WTC11 (cell line): Measurements from ENCODE around the gene GH2. TPM values are rescaled to one million over a fixed set of nuclear protein-coding genes. Genes with fewer than 3 reads are reported as not detected.

Source experiments
- CREM ChIP-seq: sonication (generic); formaldehyde crosslinking; IDR thresholded peaks from 2 replicates; pipeline ENCODE4 v1.8.1; 2022; ENCODE audit warnings: mild to moderate bottlenecking, missing genetic modification reagents, moderate library complexity
- ELF4 ChIP-seq: sonication (generic); formaldehyde crosslinking; IDR thresholded peaks from 2 replicates; pipeline ENCODE4 v1.8.1; 2022; ENCODE audit warnings: low read depth, mild to moderate bottlenecking, moderate library complexity, missing genetic modification reagents
- ESRRA ChIP-seq: sonication (generic); formaldehyde crosslinking; IDR thresholded peaks from 2 replicates; pipeline ENCODE4 v1.8.1; 2022; ENCODE audit warnings: mild to moderate bottlenecking, missing genetic modification reagents, borderline replicate concordance
- GRHL2 ChIP-seq: fragments of 250-450 bp; sonication (Bioruptor Pico); IDR thresholded peaks from 2 replicates; pipeline ENCODE4 v1.8.0; 2022; ENCODE audit warnings: mild to moderate bottlenecking, moderate library complexity; ENCODE audit not compliant: insufficient replicate concordance, severe bottlenecking
- NR1H2 ChIP-seq: sonication (generic); formaldehyde crosslinking; IDR thresholded peaks from 2 replicates; pipeline ENCODE4 v1.9.0; 2021; ENCODE audit warnings: mild to moderate bottlenecking, moderate library complexity, missing genetic modification reagents
- NR3C1 ChIP-seq: sonication (generic); formaldehyde crosslinking; conservative IDR thresholded peaks from 2 replicates; pipeline ENCODE4 v1.8.1; 2023; ENCODE audit warnings: low read depth, mild to moderate bottlenecking, missing genetic modification reagents
- PRRX2 ChIP-seq: fragments of 250-450 bp; sonication (Bioruptor Pico); IDR thresholded peaks from 2 replicates; pipeline ENCODE4 v1.8.0; 2021; ENCODE audit warnings: mild to moderate bottlenecking
- ZNF416 ChIP-seq: fragments of 250-450 bp; sonication (Bioruptor Pico); IDR thresholded peaks from 2 replicates; pipeline ENCODE4 v1.9.0; 2021; ENCODE audit warnings: mild to moderate bottlenecking, inconsistent platforms
- total RNA-seq: library from RNA; stranded (reverse); gene quantifications from 3 replicates; pipeline ENCODE4 v1.2.3, GENCODE V29; 2021
- TF ChIP-seq, protein P1 (sequence below): fragments of 250-450 bp; sonication (Bioruptor Pico); IDR thresholded peaks from 2 replicates; pipeline ENCODE4 v1.9.0; 2021; ENCODE audit warnings: mild to moderate bottlenecking, borderline replicate concordance
- TF ChIP-seq, protein P2 (sequence below): sonication (generic); formaldehyde crosslinking; IDR thresholded peaks from 2 replicates; pipeline ENCODE4 v1.8.1; 2022; ENCODE audit warnings: low read depth, missing genetic modification reagents, borderline replicate concordance
- TF ChIP-seq, protein P3 (sequence below): sonication (generic); formaldehyde crosslinking; IDR thresholded peaks from 2 replicates; pipeline ENCODE4 v1.8.0; 2022; ENCODE audit warnings: mild to moderate bottlenecking, missing genetic modification reagents
- TF ChIP-seq, protein P4 (sequence below): sonication (generic); formaldehyde crosslinking; IDR thresholded peaks from 2 replicates; pipeline ENCODE4 v1.8.0; 2022; ENCODE audit warnings: mild to moderate bottlenecking, missing genetic modification reagents
- TF ChIP-seq, protein P5 (sequence below): sonication (generic); formaldehyde crosslinking; IDR thresholded peaks from 2 replicates; pipeline ENCODE4 v1.8.1; 2023; ENCODE audit warnings: mild to moderate bottlenecking, missing genetic modification reagents, borderline replicate concordance

The GH2 gene
- total RNA-seq, 1 experiment from 2014 or later = 0.35 TPM

DNA sequence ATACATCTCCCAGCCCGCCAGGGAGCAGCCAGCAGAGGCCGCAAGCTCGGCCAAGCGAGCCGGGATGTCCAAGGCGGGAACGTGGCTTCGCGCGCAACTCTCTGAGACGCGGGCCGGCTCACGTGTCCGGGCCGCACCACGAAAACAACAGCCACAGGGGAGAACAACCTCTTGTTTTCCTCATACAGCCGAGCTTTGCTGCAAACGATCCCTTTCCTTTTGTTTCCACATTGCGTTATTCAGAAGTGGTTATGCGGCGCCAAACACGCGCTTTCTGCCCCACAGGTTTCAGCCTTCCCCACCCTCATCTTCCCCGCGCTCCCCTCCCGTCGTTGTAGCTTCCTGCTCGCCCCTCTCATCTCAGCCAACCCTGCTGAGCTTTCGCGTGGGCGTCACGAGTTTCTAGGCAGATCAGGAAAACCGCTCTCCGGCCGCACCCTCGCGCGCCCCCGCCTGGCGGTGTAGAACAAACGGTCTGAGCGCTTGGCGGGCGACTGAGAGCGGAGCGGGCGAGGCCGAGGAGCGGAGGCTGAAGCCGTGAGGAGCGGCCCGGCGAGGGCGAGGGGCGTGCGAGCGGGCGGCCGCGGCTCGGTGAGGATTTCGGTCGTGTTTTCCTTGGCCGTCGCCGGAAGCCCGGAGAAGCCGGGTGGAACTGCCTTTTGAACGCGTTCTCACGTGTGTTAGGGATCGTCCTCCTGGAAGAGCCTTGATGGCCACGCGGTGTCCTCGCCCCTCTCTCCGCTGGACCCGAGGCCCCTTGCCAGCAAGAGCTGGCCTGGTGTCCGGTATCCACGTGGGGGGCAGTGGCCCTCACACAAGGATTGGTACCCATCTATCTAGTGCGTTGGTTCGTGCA lies 32.7 kb downstream of the GH2 start (continued):
- TF ChIP-seq, protein P1, sequence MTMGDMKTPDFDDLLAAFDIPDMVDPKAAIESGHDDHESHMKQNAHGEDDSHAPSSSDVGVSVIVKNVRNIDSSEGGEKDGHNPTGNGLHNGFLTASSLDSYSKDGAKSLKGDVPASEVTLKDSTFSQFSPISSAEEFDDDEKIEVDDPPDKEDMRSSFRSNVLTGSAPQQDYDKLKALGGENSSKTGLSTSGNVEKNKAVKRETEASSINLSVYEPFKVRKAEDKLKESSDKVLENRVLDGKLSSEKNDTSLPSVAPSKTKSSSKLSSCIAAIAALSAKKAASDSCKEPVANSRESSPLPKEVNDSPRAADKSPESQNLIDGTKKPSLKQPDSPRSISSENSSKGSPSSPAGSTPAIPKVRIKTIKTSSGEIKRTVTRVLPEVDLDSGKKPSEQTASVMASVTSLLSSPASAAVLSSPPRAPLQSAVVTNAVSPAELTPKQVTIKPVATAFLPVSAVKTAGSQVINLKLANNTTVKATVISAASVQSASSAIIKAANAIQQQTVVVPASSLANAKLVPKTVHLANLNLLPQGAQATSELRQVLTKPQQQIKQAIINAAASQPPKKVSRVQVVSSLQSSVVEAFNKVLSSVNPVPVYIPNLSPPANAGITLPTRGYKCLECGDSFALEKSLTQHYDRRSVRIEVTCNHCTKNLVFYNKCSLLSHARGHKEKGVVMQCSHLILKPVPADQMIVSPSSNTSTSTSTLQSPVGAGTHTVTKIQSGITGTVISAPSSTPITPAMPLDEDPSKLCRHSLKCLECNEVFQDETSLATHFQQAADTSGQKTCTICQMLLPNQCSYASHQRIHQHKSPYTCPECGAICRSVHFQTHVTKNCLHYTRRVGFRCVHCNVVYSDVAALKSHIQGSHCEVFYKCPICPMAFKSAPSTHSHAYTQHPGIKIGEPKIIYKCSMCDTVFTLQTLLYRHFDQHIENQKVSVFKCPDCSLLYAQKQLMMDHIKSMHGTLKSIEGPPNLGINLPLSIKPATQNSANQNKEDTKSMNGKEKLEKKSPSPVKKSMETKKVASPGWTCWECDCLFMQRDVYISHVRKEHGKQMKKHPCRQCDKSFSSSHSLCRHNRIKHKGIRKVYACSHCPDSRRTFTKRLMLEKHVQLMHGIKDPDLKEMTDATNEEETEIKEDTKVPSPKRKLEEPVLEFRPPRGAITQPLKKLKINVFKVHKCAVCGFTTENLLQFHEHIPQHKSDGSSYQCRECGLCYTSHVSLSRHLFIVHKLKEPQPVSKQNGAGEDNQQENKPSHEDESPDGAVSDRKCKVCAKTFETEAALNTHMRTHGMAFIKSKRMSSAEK (CRISPR knock-in tag) = no peak
- TF ChIP-seq NR3C1 (CRISPR knock-in tag) (no peak), ESRRA (CRISPR knock-in tag) (no peak; the same call in none of the 2 replicates), PRRX2 (0 out of 2 replicates have a peak, but pooled peaks have one; percentile 33), ZNF416 (no peak), CREM (CRISPR knock-in tag) (peak; percentile 91), ELF4 (CRISPR knock-in tag) (peak; percentile 90), GRHL2 (CRISPR knock-in tag) (no peak), NR1H2 (CRISPR knock-in tag) (no peak)
- TF ChIP-seq, protein P2, sequence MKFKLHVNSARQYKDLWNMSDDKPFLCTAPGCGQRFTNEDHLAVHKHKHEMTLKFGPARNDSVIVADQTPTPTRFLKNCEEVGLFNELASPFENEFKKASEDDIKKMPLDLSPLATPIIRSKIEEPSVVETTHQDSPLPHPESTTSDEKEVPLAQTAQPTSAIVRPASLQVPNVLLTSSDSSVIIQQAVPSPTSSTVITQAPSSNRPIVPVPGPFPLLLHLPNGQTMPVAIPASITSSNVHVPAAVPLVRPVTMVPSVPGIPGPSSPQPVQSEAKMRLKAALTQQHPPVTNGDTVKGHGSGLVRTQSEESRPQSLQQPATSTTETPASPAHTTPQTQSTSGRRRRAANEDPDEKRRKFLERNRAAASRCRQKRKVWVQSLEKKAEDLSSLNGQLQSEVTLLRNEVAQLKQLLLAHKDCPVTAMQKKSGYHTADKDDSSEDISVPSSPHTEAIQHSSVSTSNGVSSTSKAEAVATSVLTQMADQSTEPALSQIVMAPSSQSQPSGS (CRISPR knock-in tag) = peak; percentile 69; the same call in 1 of the 2 replicates
- TF ChIP-seq, protein P3, sequence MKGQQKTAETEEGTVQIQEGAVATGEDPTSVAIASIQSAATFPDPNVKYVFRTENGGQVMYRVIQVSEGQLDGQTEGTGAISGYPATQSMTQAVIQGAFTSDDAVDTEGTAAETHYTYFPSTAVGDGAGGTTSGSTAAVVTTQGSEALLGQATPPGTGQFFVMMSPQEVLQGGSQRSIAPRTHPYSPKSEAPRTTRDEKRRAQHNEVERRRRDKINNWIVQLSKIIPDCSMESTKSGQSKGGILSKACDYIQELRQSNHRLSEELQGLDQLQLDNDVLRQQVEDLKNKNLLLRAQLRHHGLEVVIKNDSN (CRISPR knock-in tag) = peak; percentile 94
- TF ChIP-seq, protein P4, sequence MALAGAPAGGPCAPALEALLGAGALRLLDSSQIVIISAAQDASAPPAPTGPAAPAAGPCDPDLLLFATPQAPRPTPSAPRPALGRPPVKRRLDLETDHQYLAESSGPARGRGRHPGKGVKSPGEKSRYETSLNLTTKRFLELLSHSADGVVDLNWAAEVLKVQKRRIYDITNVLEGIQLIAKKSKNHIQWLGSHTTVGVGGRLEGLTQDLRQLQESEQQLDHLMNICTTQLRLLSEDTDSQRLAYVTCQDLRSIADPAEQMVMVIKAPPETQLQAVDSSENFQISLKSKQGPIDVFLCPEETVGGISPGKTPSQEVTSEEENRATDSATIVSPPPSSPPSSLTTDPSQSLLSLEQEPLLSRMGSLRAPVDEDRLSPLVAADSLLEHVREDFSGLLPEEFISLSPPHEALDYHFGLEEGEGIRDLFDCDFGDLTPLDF (CRISPR knock-in tag) = peak; percentile 84; the same call in 1 of the 2 replicates
- TF ChIP-seq, protein P5, sequence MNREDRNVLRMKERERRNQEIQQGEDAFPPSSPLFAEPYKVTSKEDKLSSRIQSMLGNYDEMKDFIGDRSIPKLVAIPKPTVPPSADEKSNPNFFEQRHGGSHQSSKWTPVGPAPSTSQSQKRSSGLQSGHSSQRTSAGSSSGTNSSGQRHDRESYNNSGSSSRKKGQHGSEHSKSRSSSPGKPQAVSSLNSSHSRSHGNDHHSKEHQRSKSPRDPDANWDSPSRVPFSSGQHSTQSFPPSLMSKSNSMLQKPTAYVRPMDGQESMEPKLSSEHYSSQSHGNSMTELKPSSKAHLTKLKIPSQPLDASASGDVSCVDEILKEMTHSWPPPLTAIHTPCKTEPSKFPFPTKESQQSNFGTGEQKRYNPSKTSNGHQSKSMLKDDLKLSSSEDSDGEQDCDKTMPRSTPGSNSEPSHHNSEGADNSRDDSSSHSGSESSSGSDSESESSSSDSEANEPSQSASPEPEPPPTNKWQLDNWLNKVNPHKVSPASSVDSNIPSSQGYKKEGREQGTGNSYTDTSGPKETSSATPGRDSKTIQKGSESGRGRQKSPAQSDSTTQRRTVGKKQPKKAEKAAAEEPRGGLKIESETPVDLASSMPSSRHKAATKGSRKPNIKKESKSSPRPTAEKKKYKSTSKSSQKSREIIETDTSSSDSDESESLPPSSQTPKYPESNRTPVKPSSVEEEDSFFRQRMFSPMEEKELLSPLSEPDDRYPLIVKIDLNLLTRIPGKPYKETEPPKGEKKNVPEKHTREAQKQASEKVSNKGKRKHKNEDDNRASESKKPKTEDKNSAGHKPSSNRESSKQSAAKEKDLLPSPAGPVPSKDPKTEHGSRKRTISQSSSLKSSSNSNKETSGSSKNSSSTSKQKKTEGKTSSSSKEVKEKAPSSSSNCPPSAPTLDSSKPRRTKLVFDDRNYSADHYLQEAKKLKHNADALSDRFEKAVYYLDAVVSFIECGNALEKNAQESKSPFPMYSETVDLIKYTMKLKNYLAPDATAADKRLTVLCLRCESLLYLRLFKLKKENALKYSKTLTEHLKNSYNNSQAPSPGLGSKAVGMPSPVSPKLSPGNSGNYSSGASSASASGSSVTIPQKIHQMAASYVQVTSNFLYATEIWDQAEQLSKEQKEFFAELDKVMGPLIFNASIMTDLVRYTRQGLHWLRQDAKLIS (CRISPR knock-in tag) = no peak
